NCI-H69 (cell line): ENCODE results near the gene SLC25A42.
A peak's percentile ranks its signal among the peaks of the same experiment; 100 is the strongest.

Experiments
- DNase-seq: peaks from one replicate; lab custom pipeline; 2025; lab: John Stamatoyannopoulos, UW

The SLC25A42 gene

GRCh38 chr19:19051478-19052213 is 12.1 kb upstream of the SLC25A42 start:
- no peak for DNase-seq

GRCh38 chr19:19052921-19053320 is 10.9 kb upstream of the SLC25A42 start:
- no peak for DNase-seq

- peak; percentile 67 for DNase-seq
Measured at GRCh38 chr19:19053508-19054314, 10.1 kb upstream of the SLC25A42 start.

GRCh38 chr19:19054315-19054938 is 9.4 kb upstream of the SLC25A42 start:
- DNase-seq, result no peak

GRCh38 chr19:19054939-19055440 is 8.8 kb upstream of the SLC25A42 start:
- no peak for DNase-seq

- no peak for DNase-seq
Measured at GRCh38 chr19:19055701-19056100, 8.1 kb upstream of the SLC25A42 start.

- no peak for DNase-seq
Measured at GRCh38 chr19:19056636-19057275, 7.0 kb upstream of the SLC25A42 start.

- no peak for DNase-seq
Measured at GRCh38 chr19:19057317-19057716, 6.5 kb upstream of the SLC25A42 start.

GRCh38 chr19:19057720-19058119 is 6.1 kb upstream of the SLC25A42 start:
- DNase-seq, result no peak

GRCh38 chr19:19059018-19059836 is 4.6 kb upstream of the SLC25A42 start:
- no peak for DNase-seq

GRCh38 chr19:19059837-19060611 is 3.8 kb upstream of the SLC25A42 start:
- no peak for DNase-seq

- no peak for DNase-seq
Measured at GRCh38 chr19:19061506-19061905, 2.3 kb upstream of the SLC25A42 start.

- DNase-seq, result peak; percentile 20
Measured at GRCh38 chr19:19062454-19063182, 1.2 kb upstream of the SLC25A42 start.

GRCh38 chr19:19064098-19064722 is 416 bp downstream of the SLC25A42 start:
- peak; percentile 54 for DNase-seq

- peak; percentile 45 for DNase-seq
Measured at GRCh38 chr19:19064811-19065745, 1.3 kb downstream of the SLC25A42 start.

- DNase-seq, result no peak
Measured at GRCh38 chr19:19067276-19068072, 3.7 kb downstream of the SLC25A42 start.
